Heart left ventricle (tissue), 13 donors: ENCODE measurements around the gene CCDC85C.

Source experiments
- CTCF ChIP-seq, 12 donors: fragments of 200-600 bp; sonication (generic) in 4 of 12; IDR thresholded peaks; one replicate each; pipeline versions ENCODE4 v1.5.0 to v1.8.0; 2018 to 2022; ENCODE audit warnings: antibody characterized with exemption in 12 of 12, mild to moderate bottlenecking in 5 of 12
- POLR2A ChIP-seq, 2 donors: fragments of 450-650 bp; IDR thresholded peaks; one replicate each; pipeline ENCODE4 v1.6.1; 2017; ENCODE audit warnings: antibody characterized with exemption in 2 of 2, mild to moderate bottlenecking in 2 of 2, moderate library complexity in 2 of 2
- donor health status: ischemic (EF 13 %, LVEDD 7.1; RV severe dilation, severe dysfunction).
- donor health status: DM: no; HTN: yes; CAD: no.
- donor health status: DM: no; HTN: no; CAD: no.
- donor health status: ischemic (EF 25% LVEDD 6.9; RV normal size, moderate dysfunction).
- donor health status: ischemic (EF 25% LVEDD 5.7; RV mildly dilated, moderate dysfunction).
- donor health status: ischemic (EF 35%, LVEDD 5.7; RV mildly dilated, moderate dysfunction).
- donor health status: nonischemic (EF 11% LVEDD 7.7; RV severe dilation, severe dysfunction).
- donor health status: DM: yes; HTN: yes; CAD: no.
- donor health status: PGD.
- donor health status: ischemic (EF 29% LVEDD 5.4; RV normal size, mild dysfunction).
- donor health status: nonischemic (EF 23%, LVEDD 6.1; RV moderate dilation, normal function).

GRCh38 chr14:99648027-99648784, 44.2 kb upstream of the CCDC85C start:
- TF ChIP-seq CTCF (IDR thresholded peaks at IDR 0.05) (no peak), POLR2A (IDR thresholded peaks at IDR 0.05) (no peak)
